ENCODE results near the gene TNFAIP3. TPM values are rescaled to one million over a fixed set of nuclear protein-coding genes. Genes with fewer than 3 reads are reported as not detected.

The TNFAIP3 gene
- total and polyA plus RNA-seq, 2 of the 8 experiments (the other 6 are each of a cell fraction or from before 2014, with no cell fraction given) = 1.6 to 2.0 TPM

- no peak overlapping the region for H4K91ac ChIP-seq (replicated peaks; ENCODE audit: insufficient read length, low read length)
- H2BK15ac ChIP-seq (ENCODE audit: low read length) = no peak overlapping the region
- no peak overlapping the region for H2BK12ac ChIP-seq (ENCODE audit: low read depth, low read length)
- ChIA-PET CTCF (ENCODE audit: partially characterized antibody) (interaction anchor here (0.8 to 2.8 kb wide), 3 partner anchors 9 to 52 kb away, joined by 5 to 9 read pairs (median 6); no protein-coding TSS in a partner anchor), POLR2A (ENCODE audit: partially characterized antibody) (no interaction called here)
- H4K20me1 ChIP-seq (replicated peaks in 1 of 2; ENCODE audit: control insufficient read depth in 1 of 2, insufficient read depth in 2 of 2, low read length in 2 of 2) = no peaks in the 10 kb centered on the region
- H3K56ac ChIP-seq (replicated peaks; ENCODE audit: insufficient read length, low read depth, low read length) = no peak overlapping the region
- no peaks in the 10 kb centered on the region for H3K27me3 ChIP-seq (replicated peaks in 1 of 4; ENCODE audit: control insufficient read depth in 3 of 4, extremely low read depth in 1 of 4, insufficient read depth in 3 of 4, low read length in 3 of 4)
- 91% methylated on average over 3 of the region's 3 CpGs; no CpG with 5 or more reads in 1 of the 2 experiments for WGBS, 2 experiments (ENCODE audit: extremely low coverage in 1 of 2, insufficient coverage in 1 of 2, insufficient read length in 1 of 2, insufficient replicate concordance in 2 of 2, low coverage in 1 of 2, low lambda C conversion rate in 2 of 2, missing lambda C conversion rate in 1 of 2)
- FAIRE-seq (no peak), DNase-seq (ENCODE audit: low read depth in 1 of 2, low spot score in 2 of 2) (no peak)
- H3K79me1 ChIP-seq (ENCODE audit: low read depth, low read length) = no peaks in the 10 kb centered on the region
- H3K18ac ChIP-seq (ENCODE audit: extremely low read depth, low read length) = no peak overlapping the region
- H2BK20ac ChIP-seq (ENCODE audit: low read length) = no peak overlapping the region
- no peak overlapping the region for H4K8ac ChIP-seq (ENCODE audit: extremely low read depth, insufficient read depth, low read length)
- H2BK120ac ChIP-seq (replicated peaks; ENCODE audit: low read depth, low read length) = no peak overlapping the region
- no peak overlapping the region for H3K4ac ChIP-seq (replicated peaks; ENCODE audit: insufficient read length, low read depth, low read length)
- no peak overlapping the region for H3K4me2 ChIP-seq (ENCODE audit: insufficient read depth in 1 of 2, low read depth in 2 of 2, low read length in 2 of 2)
- H3K4me1 ChIP-seq (replicated peaks in 1 of 4; ENCODE audit: control insufficient read depth in 3 of 4, insufficient read depth in 4 of 4, low read length in 3 of 4) = no peaks in the 10 kb centered on the region
- H2AFZ ChIP-seq (ENCODE audit: low read length) = no peak overlapping the region
- no peaks in the 10 kb centered on the region for H3K36me3 ChIP-seq (ENCODE audit: control insufficient read depth in 2 of 4, insufficient read depth in 4 of 4, low read length in 3 of 4)
- no peaks in the 10 kb centered on the region for H3K23me2 ChIP-seq (ENCODE audit: low read depth, low read length)
- no peak overlapping the region for H3K23ac ChIP-seq (ENCODE audit: insufficient read length)
- no peak overlapping the region for H3K27ac ChIP-seq (ENCODE audit: low read depth, low read length)
- H2BK5ac ChIP-seq (ENCODE audit: low read depth, low read length) = no peak overlapping the region
- H2AK5ac ChIP-seq (ENCODE audit: low read depth, low read length) = no peak overlapping the region
- no peaks in the 10 kb centered on the region for H3K9me3 ChIP-seq (ENCODE audit: insufficient read depth in 2 of 2, low read depth in 1 of 2, low read length in 1 of 2)
- no peak overlapping the region for H4K5ac ChIP-seq (ENCODE audit: insufficient read length, low read depth, low read length)
- H3K9ac ChIP-seq (replicated peaks in 1 of 4; ENCODE audit: extremely low read depth in 1 of 4, low read depth in 3 of 4, low read length in 3 of 4) = no peak overlapping the region
- H3K79me2 ChIP-seq (ENCODE audit: control insufficient read depth in 1 of 2, insufficient read depth in 2 of 2, low read length in 2 of 2) = no peaks in the 10 kb centered on the region
- H3K14ac ChIP-seq (ENCODE audit: insufficient read length) = no peak overlapping the region
- H3K4me3 ChIP-seq (ENCODE audit: extremely low read depth in 1 of 4, insufficient read depth in 2 of 4, low read depth in 3 of 4, low read length in 4 of 4) = no peak overlapping the region
- TF ChIP-seq CEBPB (IDR thresholded peaks at IDR 0.05; ENCODE audit: low read depth, low read length) (no peak), RBBP5 (IDR thresholded peaks at IDR 0.05; ENCODE audit: borderline replicate concordance, low read depth, low read length) (no peak), JUND (IDR thresholded peaks at IDR 0.05; ENCODE audit: low read length) (no peak), RFX5 (IDR thresholded peaks at IDR 0.05; ENCODE audit: borderline replicate concordance, low read depth, low read length) (no peak), ATF2 (IDR thresholded peaks at IDR 0.05; ENCODE audit: low read length) (no peak), ZNF274 (IDR thresholded peaks at IDR 0.05; ENCODE audit: borderline replicate concordance, extremely low read depth, low read length) (no peak), SP4 (IDR thresholded peaks at IDR 0.05; ENCODE audit: low read length) (no peak), ASH2L (IDR thresholded peaks at IDR 0.05; ENCODE audit: low read length) (no peak), KDM1A (IDR thresholded peaks at IDR 0.05; ENCODE audit: borderline replicate concordance, low read length) (no peak), BRCA1 (IDR thresholded peaks at IDR 0.05; ENCODE audit: low read depth, low read length) (no peak), RAD21 (IDR thresholded peaks at IDR 0.05 in 1 of 2, conservative IDR thresholded peaks at IDR 0.05 in 1 of 2; ENCODE audit: low read depth in 2 of 2, low read length in 2 of 2) (no peak), POLR2A (IDR thresholded peaks at IDR 0.05; ENCODE audit: control extremely low read depth in 1 of 2, low read depth in 2 of 2, low read length in 2 of 2) (no peak), ATF3 (IDR thresholded peaks at IDR 0.05; ENCODE audit: insufficient read depth, low read depth, low read length) (no peak)
Measured at GRCh38 chr6:137893181-137893580, 26.1 kb downstream of the TNFAIP3 start.
